ENCODE measurements around the gene CAMK2N2.

CAMK2N2 gene

GRCh38 chr3:184222521-184222920, 38.8 kb downstream of the CAMK2N2 start:
- DNase-seq (ENCODE audit: low spot score): no peak

- DNase-seq (ENCODE audit: low spot score): peak; percentile 65
Observed at GRCh38 chr3:184218814-184219213, 42.5 kb downstream of the CAMK2N2 start.

GRCh38 chr3:184211718-184212117, 49.6 kb downstream of the CAMK2N2 start:
- DNase-seq (ENCODE audit: low spot score): no peak

- no peak for DNase-seq (ENCODE audit: low spot score)
Observed at GRCh38 chr3:184211297-184211696, 50.1 kb downstream of the CAMK2N2 start.
